GM18505 (cell line): ENCODE data around the gene ARHGAP27.
"Not testable (repeated sequence)": the region's sequence is repeated elsewhere in the genome, so short reads cannot be mapped to it uniquely, and the experiment has no call there.

Source experiments
- ATAC-seq: cut with Tn5 transposase; IDR thresholded peaks from one replicate; pipeline ENCODE4 v1.9.1; 2021; ENCODE audit not compliant: unreplicated experiment
- POLR2A ChIP-seq: IDR thresholded peaks from 4 replicates; pipeline ENCODE4 v1.6.1; 2011; ENCODE audit warnings: borderline replicate concordance; ENCODE audit not compliant: insufficient read depth, insufficient read length; ENCODE audit errors: extremely low read depth

Gene ARHGAP27

GRCh38 chr17:45347444-45347843, 85.2 kb downstream of the ARHGAP27 start:
- no peak for TF ChIP-seq POLR2A
- no peak for ATAC-seq

GRCh38 chr17:45346216-45347015, 86.3 kb downstream of the ARHGAP27 start:
- no peak for TF ChIP-seq POLR2A
- no peak for ATAC-seq

DNA sequence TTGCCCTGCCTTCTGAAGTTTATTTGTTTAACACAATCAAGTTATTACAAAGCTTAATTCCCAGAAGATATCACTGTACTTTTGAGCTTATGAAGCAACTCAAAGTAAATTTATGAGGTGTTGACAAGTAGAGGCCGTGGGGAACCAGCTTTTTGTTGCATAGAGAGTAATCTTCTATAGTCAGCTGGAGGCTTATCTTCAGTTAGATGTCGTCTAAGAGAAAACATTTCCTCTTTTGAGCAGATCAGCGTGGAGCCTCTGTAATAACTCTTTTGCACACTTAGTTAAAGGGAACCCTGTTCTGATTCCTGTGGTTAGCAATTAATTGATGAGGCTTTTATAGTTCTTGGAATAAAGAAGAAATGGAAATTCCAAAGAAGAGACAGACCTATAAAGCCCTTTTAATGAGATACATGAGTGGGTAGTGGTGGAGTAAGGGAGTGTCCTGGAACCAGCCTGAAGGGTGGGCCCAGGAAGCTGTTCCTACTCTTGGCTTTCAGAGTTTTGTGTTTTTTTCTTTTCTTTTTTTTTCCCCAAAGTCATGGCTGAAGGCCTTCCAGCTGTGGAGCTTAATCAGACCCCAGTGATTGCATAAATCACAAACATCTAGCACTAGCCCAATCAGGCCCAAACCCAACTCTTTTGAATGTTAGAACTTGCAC, 87.0 kb downstream of the ARHGAP27 start:
- no peak for ATAC-seq
- TF ChIP-seq POLR2A = no peak

GRCh38 chr17:45345246-45345553, 87.5 kb downstream of the ARHGAP27 start:
- no peak for TF ChIP-seq POLR2A
- ATAC-seq = no peak

DNA sequence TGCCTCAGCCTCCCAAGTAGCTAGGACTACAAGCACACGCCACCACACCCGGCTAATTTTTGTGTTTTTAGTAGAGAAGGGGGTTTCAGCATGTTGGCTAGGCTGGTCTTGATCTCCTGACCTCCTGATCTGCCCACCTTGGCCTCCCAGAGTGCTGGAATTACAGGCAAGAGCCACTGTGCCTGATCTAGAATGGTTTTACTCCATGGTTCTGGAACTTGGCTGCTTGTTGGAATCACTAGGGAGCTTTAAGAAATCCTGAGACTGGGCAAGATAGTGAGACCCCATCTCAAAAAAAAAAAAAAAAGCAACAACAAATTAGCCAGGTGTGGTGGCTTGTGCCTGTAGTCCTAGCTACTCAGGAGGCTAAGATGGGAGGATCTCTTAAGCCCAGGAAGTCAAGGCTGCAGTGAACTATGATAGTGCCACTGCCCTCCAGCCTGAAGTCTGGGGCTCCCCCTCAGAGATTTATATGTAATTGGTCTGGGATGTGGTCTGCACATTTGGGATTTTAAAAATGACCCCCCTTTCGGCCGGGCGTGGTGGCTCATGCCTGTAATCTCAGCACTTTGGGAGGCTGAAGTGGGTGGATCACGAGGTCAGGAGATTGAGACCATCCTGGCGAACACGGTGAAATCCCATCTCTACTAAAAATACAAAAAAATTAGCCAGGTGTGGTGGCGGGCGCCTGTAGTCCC, 88.6 kb downstream of the ARHGAP27 start:
- ATAC-seq = not testable (repeated sequence)
